HepG2 (cell line): ENCODE data around the gene GPR162. TPM values are rescaled to one million over a fixed set of nuclear protein-coding genes. Genes with fewer than 3 reads are reported as not detected.

Source experiments
- ATRX ChIP-seq: sonication (generic); formaldehyde crosslinking; IDR thresholded peaks from 2 replicates; pipeline ENCODE4 v1.4.0; 2020; ENCODE audit warnings: missing genetic modification reagents, borderline replicate concordance
- CTCF ChIP-seq: sonication (generic); formaldehyde crosslinking; IDR thresholded peaks from 2 replicates; pipeline ENCODE4 v1.5.0; 2020; ENCODE audit warnings: mild to moderate bottlenecking, missing genetic modification reagents, moderate library complexity
- ERF ChIP-seq: IDR thresholded peaks from 2 replicates; pipeline ENCODE4 v1.6.1; 2018; ENCODE audit warnings: missing biosample characterization, missing genetic modification reagents
- FLYWCH1 ChIP-seq: sonication (generic); formaldehyde crosslinking; IDR thresholded peaks from 2 replicates; pipeline ENCODE4 v1.8.1; 2023; ENCODE audit warnings: mild to moderate bottlenecking, missing genetic modification reagents
- FOSL1 ChIP-seq: sonication (generic); formaldehyde crosslinking; IDR thresholded peaks from 2 replicates; pipeline ENCODE4 v1.9.0; 2021; ENCODE audit warnings: missing genetic modification reagents, borderline replicate concordance
- FOXP4 ChIP-seq: sonication (generic); formaldehyde crosslinking; IDR thresholded peaks from 2 replicates; pipeline ENCODE4 v1.4.0; 2020; ENCODE audit warnings: missing genetic modification reagents
- GTF3A ChIP-seq: sonication (generic); formaldehyde crosslinking; conservative IDR thresholded peaks from 2 replicates; pipeline ENCODE4 v1.4.0; 2020; ENCODE audit warnings: mild to moderate bottlenecking, missing genetic modification reagents
- HNRNPLL ChIP-seq: fragments of 200-400 bp; formaldehyde crosslinking; IDR thresholded peaks from 2 replicates; pipeline ENCODE4 v1.6.1; 2017; ENCODE audit warnings: mild to moderate bottlenecking, low read depth, low read length; ENCODE audit not compliant: poor library complexity, severe bottlenecking
- IKZF5 ChIP-seq: IDR thresholded peaks from 2 replicates; pipeline ENCODE4 v1.6.1; 2018; ENCODE audit warnings: missing genetic modification reagents, mild to moderate bottlenecking, missing compliant biosample characterization
- KLF6 ChIP-seq: IDR thresholded peaks from 2 replicates; pipeline ENCODE4 v1.8.0; 2016; ENCODE audit warnings: missing biosample characterization, missing genetic modification reagents
- PHB2 ChIP-seq: fragments of 450-650 bp; IDR thresholded peaks from 2 replicates; pipeline ENCODE4 v1.6.1; 2018; ENCODE audit not compliant: partially characterized antibody
- POLR2AphosphoS5 ChIP-seq: IDR thresholded peaks from 2 replicates; pipeline ENCODE4 v1.6.1; 2012; ENCODE audit warnings: low read depth, low read length
- SMARCE1 ChIP-seq: fragments of 450-650 bp; IDR thresholded peaks from 2 replicates; pipeline ENCODE4 v1.6.1; 2017; ENCODE audit warnings: borderline replicate concordance
- SP2 ChIP-seq: sonication (generic); formaldehyde crosslinking; IDR thresholded peaks from 2 replicates; pipeline ENCODE4 v1.5.1; 2020; ENCODE audit warnings: mild to moderate bottlenecking, missing genetic modification reagents
- SUZ12 ChIP-seq: fragments of 150-350 bp; IDR thresholded peaks from 2 replicates; pipeline ENCODE4 v1.6.1; 2014; ENCODE audit warnings: low read depth, low read length
- ZBTB34 ChIP-seq: sonication (generic); formaldehyde crosslinking; IDR thresholded peaks from 2 replicates; pipeline ENCODE4 v1.8.0; 2022; ENCODE audit warnings: mild to moderate bottlenecking, missing genetic modification reagents
- ZNF260 ChIP-seq: sonication (generic); formaldehyde crosslinking; IDR thresholded peaks from 2 replicates; pipeline ENCODE4 v1.4.0; 2020; ENCODE audit warnings: missing genetic modification reagents, low read depth, mild to moderate bottlenecking, borderline replicate concordance
- ZNF281 ChIP-seq: sonication (generic); formaldehyde crosslinking; IDR thresholded peaks from 2 replicates; pipeline ENCODE4 v1.4.0; 2020; ENCODE audit warnings: missing genetic modification reagents, borderline replicate concordance
- ZNF644 ChIP-seq: IDR thresholded peaks from 2 replicates; pipeline ENCODE4 v1.6.1; 2016; ENCODE audit warnings: low read depth
- ZSCAN21 ChIP-seq: sonication (generic); formaldehyde crosslinking; IDR thresholded peaks from 2 replicates; pipeline ENCODE4 v1.8.0; 2022; ENCODE audit warnings: mild to moderate bottlenecking, missing genetic modification reagents, moderate library complexity, borderline replicate concordance
- ZSCAN25 ChIP-seq: sonication (generic); formaldehyde crosslinking; IDR thresholded peaks from 2 replicates; pipeline ENCODE4 v1.8.0; 2022; ENCODE audit warnings: mild to moderate bottlenecking, missing genetic modification reagents
- polyA plus RNA-seq, 8 experiments: library from polyadenylated mRNA; depleted of rRNA in 3 of 8; stranded (reverse) in 7 of 8; unstranded in 1 of 8; fragments of >200 nt; fragmentation: Illumina TruSeq in 4 of 8; extraction: Trizol in 4 of 8; gene quantifications; 2 replicates each; pipeline versions ENCODE4 v1.2.1 to v1.2.3, GENCODE V29; 2011 to 2016; ENCODE audit warnings: low read depth in 4 of 8, missing spikeins in 1 of 8, mixed read lengths in 1 of 8; ENCODE audit not compliant: insufficient read depth in 1 of 8
- total RNA-seq, 5 experiments: library from RNA; depleted of rRNA; stranded (reverse); fragments of >200 nt; fragmentation: Illumina TruSeq; extraction: Trizol; gene quantifications; 2 replicates each; pipeline ENCODE4 v1.2.3, GENCODE V29; 2016; ENCODE audit warnings: low read depth in 1 of 5

The GPR162 gene
- total and polyA plus RNA-seq, 2 of the 13 experiments (the other 11 are each of a cell fraction or from before 2014, with no cell fraction given), result 0.08 TPM; not detected in 1

- TF ChIP-seq GTF3A (CRISPR knock-in tag) (no peak), ZNF644 (CRISPR knock-in tag) (0 out of 2 replicates have a peak, but pooled peaks have one; percentile 26), HNRNPLL (no peak), ZSCAN21 (CRISPR knock-in tag) (peak; percentile 91), KLF6 (CRISPR knock-in tag) (no peak), FOXP4 (CRISPR knock-in tag) (peak; percentile 65; the same call in 1 of the 2 replicates), IKZF5 (CRISPR knock-in tag) (peak; percentile 38; the same call in 1 of the 2 replicates), POLR2AphosphoS5 (peak; percentile 65), CTCF (CRISPR knock-in tag) (peak; percentile 31; the same call in 1 of the 2 replicates), SMARCE1 (no peak), SUZ12 (no peak), PHB2 (no peak), ERF (peak; percentile 77; the same call in 1 of the 2 replicates), FOSL1 (no peak), ZNF260 (CRISPR knock-in tag) (no peak), ZNF281 (CRISPR knock-in tag) (peak; percentile 44; the same call in 1 of the 2 replicates), ZSCAN25 (peak; percentile 70), FLYWCH1 (CRISPR knock-in tag) (no peak), ZBTB34 (CRISPR knock-in tag) (no peak), SP2 (CRISPR knock-in tag) (no peak), ATRX (CRISPR knock-in tag) (no peak)
These were observed 29.0 kb upstream of the GPR162 start (continued) for GRCh38 chr12:6792522-6793201.
